Activated CD8-positive, alpha-beta T cell treated with anti-CD3 and anti-CD28 coated beads for 36 hours (primary cell): Measurements from ENCODE around the gene SEC23A. TPM values are rescaled to one million over a fixed set of nuclear protein-coding genes. Genes with fewer than 3 reads are reported as not detected.

Experiments
- ATAC-seq: fragments of 200-7000 bp; cut with Tn5 transposase; one replicate; pipeline ENCODE4 v1.10.0; 2021; ENCODE audit warnings: mild to moderate bottlenecking, moderate library complexity
- CTCF ChIA-PET: fragments of 350-600 bp; sonication (Branson Sonifier 250); formaldehyde crosslinking; loops from one replicate; lab custom pipeline; 2021; ENCODE audit warnings: antibody characterized with exemption; lab: Charles Lee
- POLR2A ChIA-PET: fragments of 350-600 bp; sonication (Branson Sonifier 250); formaldehyde crosslinking; loops from one replicate; lab custom pipeline; 2021; ENCODE audit warnings: antibody characterized with exemption; lab: Charles Lee
- DNase-seq: peaks from one replicate; pipeline ENCODE4 v3.0.0-alpha.2; 2020
- H3K27ac Mint-ChIP-seq: one replicate; pipeline ENCODE4 v1.8.0; 2021; ENCODE audit warnings: mild to moderate bottlenecking, mixed read lengths
- H3K27me3 Mint-ChIP-seq: one replicate; pipeline ENCODE4 v1.8.0; 2021; ENCODE audit warnings: mixed read lengths
- H3K36me3 Mint-ChIP-seq: one replicate; pipeline ENCODE4 v1.8.0; 2021; ENCODE audit warnings: low read depth, mixed read lengths
- H3K4me1 Mint-ChIP-seq: one replicate; pipeline ENCODE4 v1.8.0; 2021; ENCODE audit warnings: low read depth, mixed read lengths
- H3K4me3 Mint-ChIP-seq: one replicate; pipeline ENCODE4 v1.8.0; 2021; ENCODE audit warnings: mild to moderate bottlenecking, moderate library complexity, mixed read lengths
- H3K9me3 Mint-ChIP-seq: one replicate; pipeline ENCODE4 v1.8.0; 2021; ENCODE audit warnings: mixed read lengths
- CTCF ChIP-seq: fragments of 200-600 bp; IDR thresholded peaks from one replicate; pipeline ENCODE4 v1.8.0; 2022; ENCODE audit warnings: antibody characterized with exemption, mild to moderate bottlenecking
- intact Hi-C: fragments of 100-400 bp; cut with micrococcal nuclease; formaldehyde crosslinking; loops from one replicate; pipeline ENCODE4 v1.10.0; 2022
- total RNA-seq, 2 experiments: library from RNA; stranded (reverse); gene quantifications; one replicate each; pipeline ENCODE4 v1.2.3, GENCODE V29; 2021

The SEC23A gene
- total RNA-seq, 2 experiments from 2014 or later = 45.4 to 45.6 TPM

GRCh38 chr14:38999949-39000348 is 103.1 kb downstream of the SEC23A start:
- Mint-ChIP-seq H3K4me1 (no peaks in the 10 kb centered on the region), H3K4me3 (no peak overlapping the region), H3K36me3 (no peaks in the 10 kb centered on the region), H3K27ac (no peak overlapping the region), H3K9me3 (no peaks in the 10 kb centered on the region), H3K27me3 (peaks cover 2% of the 10 kb centered on the region)
- no peak for ATAC-seq
- TF ChIP-seq CTCF = no peak
- ChIA-PET POLR2A (no interaction called here), CTCF (no interaction called here)
- intact Hi-C loops = no loop called here
- DNase-seq = no peak

- no peaks in the 10 kb centered on the region for H3K36me3 Mint-ChIP-seq
- TF ChIP-seq CTCF = no peak
- ChIA-PET POLR2A (no interaction called here), CTCF (interaction anchor here (1.2 kb wide), 1 partner anchor 21 kb away, joined by 4 read pairs; no protein-coding TSS in a partner anchor)
- no peak for DNase-seq
- H3K4me1 Mint-ChIP-seq = peaks cover 5% of the 10 kb centered on the region
- no peaks in the 10 kb centered on the region for H3K9me3 Mint-ChIP-seq
- no peak overlapping the region for H3K27ac Mint-ChIP-seq
- no peak for ATAC-seq
- intact Hi-C loops = no loop called here
- no peak overlapping the region for H3K4me3 Mint-ChIP-seq
- peaks cover 6% of the 10 kb centered on the region for H3K27me3 Mint-ChIP-seq
Observed at GRCh38 chr14:38994731-38995130, 108.3 kb downstream of the SEC23A start.

- ATAC-seq (no peak), DNase-seq (no peak)
- Mint-ChIP-seq H3K27ac (no peak overlapping the region), H3K27me3 (peaks cover 6% of the 10 kb centered on the region), H3K36me3 (no peaks in the 10 kb centered on the region), H3K4me1 (peaks cover 10% of the 10 kb centered on the region), H3K9me3 (no peaks in the 10 kb centered on the region), H3K4me3 (no peak overlapping the region)
- intact Hi-C loops = no loop called here
- ChIA-PET CTCF (interaction anchor here (3.8 kb wide), 1 partner anchor 21 kb away, joined by 16 read pairs; no protein-coding TSS in a partner anchor), POLR2A (no interaction called here)
- no peak for TF ChIP-seq CTCF
Observed at GRCh38 chr14:38993981-38994380, 109.1 kb downstream of the SEC23A start.

- H3K27me3 Mint-ChIP-seq = peaks cover 6% of the 10 kb centered on the region
- TF ChIP-seq CTCF = no peak
- H3K4me3 Mint-ChIP-seq = no peak overlapping the region
- intact Hi-C loops = no loop called here
- H3K4me1 Mint-ChIP-seq = peaks cover 10% of the 10 kb centered on the region
- DNase-seq = no peak
- no peak overlapping the region for H3K27ac Mint-ChIP-seq
- no peaks in the 10 kb centered on the region for H3K36me3 Mint-ChIP-seq
- POLR2A ChIA-PET = no interaction called here
- CTCF ChIA-PET = interaction anchor here (3.8 kb wide), 1 partner anchor 23 kb away, joined by 16 read pairs; no protein-coding TSS in a partner anchor
- ATAC-seq = no peak
- no peaks in the 10 kb centered on the region for H3K9me3 Mint-ChIP-seq
Observed at GRCh38 chr14:38992067-38992844, 110.8 kb downstream of the SEC23A start.

- ATAC-seq (no peak), DNase-seq (no peak)
- no peak overlapping the region for H3K27ac Mint-ChIP-seq
- no peak for TF ChIP-seq CTCF
- H3K9me3 Mint-ChIP-seq = no peaks in the 10 kb centered on the region
- peaks cover 10% of the 10 kb centered on the region for H3K4me1 Mint-ChIP-seq
- ChIA-PET POLR2A (no interaction called here), CTCF (interaction anchor here (3.8 kb wide), 1 partner anchor 24 kb away, joined by 16 read pairs; no protein-coding TSS in a partner anchor)
- intact Hi-C loops = no loop called here
- no peak overlapping the region for H3K4me3 Mint-ChIP-seq
- peaks cover 6% of the 10 kb centered on the region for H3K27me3 Mint-ChIP-seq
- H3K36me3 Mint-ChIP-seq = no peaks in the 10 kb centered on the region
Observed at GRCh38 chr14:38991299-38991698, 111.7 kb downstream of the SEC23A start.
